Measurements from ENCODE around the gene EIF2B2. TPM values are rescaled to one million over a fixed set of nuclear protein-coding genes. Genes with fewer than 3 reads are reported as not detected.
A peak's percentile ranks its signal among the peaks of the same experiment; 100 is the strongest.

The EIF2B2 gene
- total RNA-seq, 2 donors from 2014 or later = 32.7 to 39.8 TPM

DNA sequence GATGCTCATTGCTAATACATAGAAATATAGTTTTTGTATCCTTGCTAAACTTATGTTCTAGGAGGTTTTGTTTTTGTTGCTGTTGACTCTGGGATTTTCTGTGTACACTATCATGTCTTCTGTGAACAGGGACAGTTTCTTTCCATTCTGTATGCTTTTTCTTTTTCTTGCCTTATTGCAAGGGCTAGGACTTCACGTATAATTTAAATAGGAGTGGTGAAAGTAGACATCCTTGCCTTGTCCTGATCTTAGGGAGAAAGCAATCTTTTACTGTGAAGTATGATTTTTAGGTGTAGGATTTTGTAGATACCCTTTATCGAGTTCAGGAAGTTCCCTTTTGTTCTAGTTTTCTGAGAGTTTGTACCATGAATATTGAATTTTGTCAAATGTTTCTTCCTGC is 1.5 kb upstream of the EIF2B2 start:
- Histone ChIP-seq H3K4me1 (ENCODE audit: control insufficient read depth in 1 of 2, low read depth in 2 of 2) (peaks cover 8 to 25% of the 10 kb centered on the region in 2 donors), H3K36me3 (peaks cover 8% of the 10 kb centered on the region), H3K4me3 (no peak overlapping the region), H3K9me3 (no peaks in the 10 kb centered on the region), H3K27ac (no peak overlapping the region), H3K27me3 (replicated peaks; ENCODE audit: insufficient read depth) (no peaks in the 10 kb centered on the region)
- ATAC-seq (ENCODE audit: insufficient number of reproducible peaks, low FRiP score, low read depth) (no peak), DNase-seq (ENCODE audit: low spot score) (no peak)
- TF ChIP-seq, protein P1, sequence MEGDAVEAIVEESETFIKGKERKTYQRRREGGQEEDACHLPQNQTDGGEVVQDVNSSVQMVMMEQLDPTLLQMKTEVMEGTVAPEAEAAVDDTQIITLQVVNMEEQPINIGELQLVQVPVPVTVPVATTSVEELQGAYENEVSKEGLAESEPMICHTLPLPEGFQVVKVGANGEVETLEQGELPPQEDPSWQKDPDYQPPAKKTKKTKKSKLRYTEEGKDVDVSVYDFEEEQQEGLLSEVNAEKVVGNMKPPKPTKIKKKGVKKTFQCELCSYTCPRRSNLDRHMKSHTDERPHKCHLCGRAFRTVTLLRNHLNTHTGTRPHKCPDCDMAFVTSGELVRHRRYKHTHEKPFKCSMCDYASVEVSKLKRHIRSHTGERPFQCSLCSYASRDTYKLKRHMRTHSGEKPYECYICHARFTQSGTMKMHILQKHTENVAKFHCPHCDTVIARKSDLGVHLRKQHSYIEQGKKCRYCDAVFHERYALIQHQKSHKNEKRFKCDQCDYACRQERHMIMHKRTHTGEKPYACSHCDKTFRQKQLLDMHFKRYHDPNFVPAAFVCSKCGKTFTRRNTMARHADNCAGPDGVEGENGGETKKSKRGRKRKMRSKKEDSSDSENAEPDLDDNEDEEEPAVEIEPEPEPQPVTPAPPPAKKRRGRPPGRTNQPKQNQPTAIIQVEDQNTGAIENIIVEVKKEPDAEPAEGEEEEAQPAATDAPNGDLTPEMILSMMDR (IDR thresholded peaks at IDR 0.05) = no peak

DNA sequence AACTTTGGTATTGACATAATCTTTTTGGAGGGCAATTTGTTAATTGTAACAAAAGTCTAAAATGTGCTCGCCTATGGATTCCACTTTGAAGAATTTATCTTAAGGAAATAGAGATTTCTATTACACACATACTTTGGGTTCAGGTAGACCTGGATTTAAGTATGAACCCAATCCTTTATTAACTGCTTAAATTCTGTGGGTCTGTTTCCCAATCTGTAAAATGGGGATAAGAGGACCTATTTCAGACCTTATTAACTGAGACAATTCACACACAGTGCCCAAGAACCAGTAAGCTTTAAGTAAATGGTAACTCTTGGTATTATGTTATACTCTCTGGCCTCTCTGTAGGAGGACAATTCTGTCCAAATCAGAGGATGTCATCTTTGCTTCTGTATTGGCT is 822 bp upstream of the EIF2B2 start:
- H3K27ac ChIP-seq = peak overlapping the region; percentile 74 to 82
- H3K27me3 ChIP-seq (replicated peaks; ENCODE audit: insufficient read depth) = no peaks in the 10 kb centered on the region
- DNase-seq (ENCODE audit: low spot score) (no peak), ATAC-seq (ENCODE audit: insufficient number of reproducible peaks, low FRiP score, low read depth) (no peak)
- H3K36me3 ChIP-seq = peaks cover 15% of the 10 kb centered on the region
- TF ChIP-seq, protein P1 (IDR thresholded peaks at IDR 0.05) = no peak
- H3K4me1 ChIP-seq (ENCODE audit: control insufficient read depth in 1 of 2, low read depth in 2 of 2) = peaks cover 8 to 25% of the 10 kb centered on the region in 2 donors
- H3K4me3 ChIP-seq = peak overlapping the region; percentile 95
- no peaks in the 10 kb centered on the region for H3K9me3 ChIP-seq

DNA sequence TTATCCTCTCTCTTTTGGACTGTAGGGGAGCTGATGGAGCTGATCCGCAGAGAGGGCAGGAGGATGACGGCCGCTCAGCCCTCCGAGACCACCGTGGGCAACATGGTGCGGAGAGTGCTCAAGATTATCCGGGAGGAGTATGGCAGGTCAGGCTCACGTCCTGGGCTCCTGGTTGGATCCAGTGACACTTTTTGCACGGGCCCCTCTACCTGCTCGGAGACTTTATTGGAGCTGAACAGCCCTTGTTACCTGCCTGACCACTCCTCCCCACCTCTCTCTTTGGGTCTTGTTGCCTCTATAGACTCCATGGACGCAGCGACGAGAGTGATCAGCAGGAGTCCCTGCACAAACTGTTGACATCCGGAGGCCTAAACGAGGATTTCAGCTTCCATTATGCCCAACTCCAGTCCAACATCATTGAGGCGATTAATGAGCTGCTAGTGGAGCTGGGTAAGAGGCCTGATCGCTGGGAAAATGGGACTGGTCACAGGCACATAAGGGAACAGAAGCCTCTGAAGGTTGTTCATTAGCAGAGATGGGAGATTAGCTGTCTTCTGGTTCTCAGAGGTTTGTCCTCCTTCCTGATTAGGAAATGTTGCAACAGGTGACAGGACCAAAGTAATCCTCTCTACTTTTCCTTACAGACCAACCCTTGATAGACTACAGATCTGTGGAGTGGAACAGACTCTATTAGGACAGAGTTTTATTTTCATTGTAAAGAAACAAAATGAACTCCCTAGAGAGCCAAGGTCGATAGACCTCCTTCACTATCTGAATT is 718 bp downstream of the EIF2B2 start:
- Histone ChIP-seq H3K27ac (peak overlapping the region; percentile 74 to 82), H3K36me3 (peaks cover 27% of the 10 kb centered on the region), H3K27me3 (replicated peaks; ENCODE audit: insufficient read depth) (no peaks in the 10 kb centered on the region), H3K4me3 (peak overlapping the region; percentile 95), H3K9me3 (no peaks in the 10 kb centered on the region), H3K4me1 (ENCODE audit: control insufficient read depth in 1 of 2, low read depth in 2 of 2) (peaks cover 8 to 25% of the 10 kb centered on the region in 2 donors)
- DNase-seq (ENCODE audit: low spot score) (no peak), ATAC-seq (ENCODE audit: insufficient number of reproducible peaks, low FRiP score, low read depth) (no peak)
- TF ChIP-seq, protein P1 (IDR thresholded peaks at IDR 0.05) = no peak

DNA sequence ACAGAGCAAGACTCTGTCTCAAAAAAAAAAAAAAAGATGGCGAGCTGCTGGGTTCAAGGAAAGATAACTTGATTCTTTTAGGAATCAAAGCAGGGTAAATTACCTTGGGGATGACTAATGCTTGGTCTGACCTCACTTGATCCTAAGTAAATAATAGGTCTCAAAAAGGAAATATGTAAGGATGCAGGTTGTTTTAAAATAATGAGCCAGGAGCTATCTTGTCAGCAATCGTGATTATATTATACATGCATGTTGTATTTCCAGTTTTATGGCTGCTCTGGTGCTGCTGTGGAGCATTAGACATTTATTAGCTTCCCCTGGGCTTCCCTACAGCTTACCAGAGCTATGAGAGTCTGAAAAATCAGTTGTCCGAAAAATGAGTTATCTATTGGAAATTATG is 2.6 kb downstream of the EIF2B2 start:
- DNase-seq (ENCODE audit: low spot score) (no peak), ATAC-seq (ENCODE audit: insufficient number of reproducible peaks, low FRiP score, low read depth) (no peak)
- peaks cover 8 to 28% of the 10 kb centered on the region in 2 donors for H3K4me1 ChIP-seq (ENCODE audit: control insufficient read depth in 1 of 2, low read depth in 2 of 2)
- H3K9me3 ChIP-seq = no peaks in the 10 kb centered on the region
- peaks cover 37% of the 10 kb centered on the region for H3K36me3 ChIP-seq
- no peak overlapping the region for H3K4me3 ChIP-seq
- TF ChIP-seq, protein P1 (IDR thresholded peaks at IDR 0.05) = no peak
- H3K27me3 ChIP-seq (replicated peaks; ENCODE audit: insufficient read depth) = no peaks in the 10 kb centered on the region
- H3K27ac ChIP-seq = no peak overlapping the region

DNA sequence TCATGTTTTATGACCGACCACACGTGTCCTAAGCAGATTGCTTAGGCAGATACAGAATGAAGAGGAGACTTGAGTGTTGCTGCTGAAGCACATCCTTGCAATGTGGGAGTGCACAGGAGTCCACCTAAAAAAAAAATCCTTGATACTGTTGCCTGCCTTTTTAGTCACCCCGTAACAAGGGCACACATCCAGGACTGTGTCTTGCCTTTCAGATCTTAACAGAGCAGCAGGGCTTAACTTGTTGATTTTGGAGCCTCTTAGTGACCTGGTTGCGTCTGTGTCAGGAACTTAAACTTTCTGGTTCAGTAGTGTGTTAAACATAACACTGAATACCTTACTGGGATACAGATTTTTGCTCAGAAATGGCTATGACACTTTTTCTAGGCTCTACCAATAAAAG is 6.5 kb downstream of the EIF2B2 start:
- H3K4me3 ChIP-seq = no peak overlapping the region
- H3K36me3 ChIP-seq = peaks cover 37% of the 10 kb centered on the region
- no peak overlapping the region for H3K27ac ChIP-seq
- TF ChIP-seq, protein P1 (IDR thresholded peaks at IDR 0.05) = no peak
- no peak for ATAC-seq (ENCODE audit: insufficient number of reproducible peaks, low FRiP score, low read depth)
- peaks cover 15 to 39% of the 10 kb centered on the region in 2 donors for H3K4me1 ChIP-seq (ENCODE audit: control insufficient read depth in 1 of 2, low read depth in 2 of 2)
- no peak for DNase-seq (ENCODE audit: low spot score)
- H3K9me3 ChIP-seq = no peaks in the 10 kb centered on the region
- no peaks in the 10 kb centered on the region for H3K27me3 ChIP-seq (replicated peaks; ENCODE audit: insufficient read depth)
